Upper lobe of right lung (tissue), 1 donor: Measurements from ENCODE around the gene SQSTM1. TPM values are rescaled to one million over a fixed set of nuclear protein-coding genes. Genes with fewer than 3 reads are reported as not detected.

Source experiments
- ATAC-seq: fragments of 200-7000 bp; cut with Tn5 transposase; one replicate; pipeline ENCODE4 v1.9.1; 2020; ENCODE audit warnings: mild to moderate bottlenecking, moderate library complexity
- DNase-seq: peaks from one replicate; pipeline ENCODE4 v3.0.0-alpha.2; 2020
- H3K27ac ChIP-seq: fragments of 200-600 bp; one replicate; pipeline ENCODE4 v1.8.0; 2022
- H3K27me3 ChIP-seq: fragments of 200-600 bp; one replicate; pipeline ENCODE4 v1.8.0; 2022; ENCODE audit warnings: mild to moderate bottlenecking
- H3K36me3 ChIP-seq: fragments of 200-600 bp; one replicate; pipeline ENCODE4 v1.8.0; 2022
- H3K4me1 ChIP-seq: fragments of 200-600 bp; one replicate; pipeline ENCODE4 v1.8.0; 2022
- H3K4me3 ChIP-seq: fragments of 200-600 bp; one replicate; pipeline ENCODE4 v1.8.0; 2022; ENCODE audit warnings: mild to moderate bottlenecking
- H3K9me3 ChIP-seq: fragments of 200-600 bp; one replicate; pipeline ENCODE4 v1.8.0; 2022
- intact Hi-C: fragments of 100-400 bp; cut with DNase I; formaldehyde crosslinking; loops from one replicate; pipeline ENCODE4 v1.11.0; 2022
- total RNA-seq: library from RNA; stranded (reverse); fragmentation: NEBNext Ultra II Directional; extraction: Animal tissue kit (Norgen Biotek cat#: 25700); gene quantifications from one replicate; pipeline ENCODE4 v1.2.1, GENCODE V29; 2021
- TF ChIP-seq, protein P1 (sequence below): fragments of 200-600 bp; IDR thresholded peaks from one replicate; pipeline ENCODE4 v1.8.0; 2022; ENCODE audit warnings: antibody characterized with exemption
- donor health status: DM: no; HTN: yes; CAD: no; lungs with severe emphysema.

The SQSTM1 gene
- total RNA-seq, 1 donor from 2014 or later = 501 TPM

- H3K4me3 ChIP-seq = no peak overlapping the region
- no peak for DNase-seq
- intact Hi-C loops = no loop called here
- no peak overlapping the region for H3K27ac ChIP-seq
- no peak for ATAC-seq
- TF ChIP-seq, protein P1, sequence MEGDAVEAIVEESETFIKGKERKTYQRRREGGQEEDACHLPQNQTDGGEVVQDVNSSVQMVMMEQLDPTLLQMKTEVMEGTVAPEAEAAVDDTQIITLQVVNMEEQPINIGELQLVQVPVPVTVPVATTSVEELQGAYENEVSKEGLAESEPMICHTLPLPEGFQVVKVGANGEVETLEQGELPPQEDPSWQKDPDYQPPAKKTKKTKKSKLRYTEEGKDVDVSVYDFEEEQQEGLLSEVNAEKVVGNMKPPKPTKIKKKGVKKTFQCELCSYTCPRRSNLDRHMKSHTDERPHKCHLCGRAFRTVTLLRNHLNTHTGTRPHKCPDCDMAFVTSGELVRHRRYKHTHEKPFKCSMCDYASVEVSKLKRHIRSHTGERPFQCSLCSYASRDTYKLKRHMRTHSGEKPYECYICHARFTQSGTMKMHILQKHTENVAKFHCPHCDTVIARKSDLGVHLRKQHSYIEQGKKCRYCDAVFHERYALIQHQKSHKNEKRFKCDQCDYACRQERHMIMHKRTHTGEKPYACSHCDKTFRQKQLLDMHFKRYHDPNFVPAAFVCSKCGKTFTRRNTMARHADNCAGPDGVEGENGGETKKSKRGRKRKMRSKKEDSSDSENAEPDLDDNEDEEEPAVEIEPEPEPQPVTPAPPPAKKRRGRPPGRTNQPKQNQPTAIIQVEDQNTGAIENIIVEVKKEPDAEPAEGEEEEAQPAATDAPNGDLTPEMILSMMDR = no peak
- peaks cover 51% of the 10 kb centered on the region for H3K36me3 ChIP-seq
- peaks cover 2% of the 10 kb centered on the region for H3K4me1 ChIP-seq
- H3K9me3 ChIP-seq = no peaks in the 10 kb centered on the region
- no peaks in the 10 kb centered on the region for H3K27me3 ChIP-seq
Observed at GRCh38 chr5:179862891-179863290, 42.2 kb downstream of the SQSTM1 start.

DNA sequence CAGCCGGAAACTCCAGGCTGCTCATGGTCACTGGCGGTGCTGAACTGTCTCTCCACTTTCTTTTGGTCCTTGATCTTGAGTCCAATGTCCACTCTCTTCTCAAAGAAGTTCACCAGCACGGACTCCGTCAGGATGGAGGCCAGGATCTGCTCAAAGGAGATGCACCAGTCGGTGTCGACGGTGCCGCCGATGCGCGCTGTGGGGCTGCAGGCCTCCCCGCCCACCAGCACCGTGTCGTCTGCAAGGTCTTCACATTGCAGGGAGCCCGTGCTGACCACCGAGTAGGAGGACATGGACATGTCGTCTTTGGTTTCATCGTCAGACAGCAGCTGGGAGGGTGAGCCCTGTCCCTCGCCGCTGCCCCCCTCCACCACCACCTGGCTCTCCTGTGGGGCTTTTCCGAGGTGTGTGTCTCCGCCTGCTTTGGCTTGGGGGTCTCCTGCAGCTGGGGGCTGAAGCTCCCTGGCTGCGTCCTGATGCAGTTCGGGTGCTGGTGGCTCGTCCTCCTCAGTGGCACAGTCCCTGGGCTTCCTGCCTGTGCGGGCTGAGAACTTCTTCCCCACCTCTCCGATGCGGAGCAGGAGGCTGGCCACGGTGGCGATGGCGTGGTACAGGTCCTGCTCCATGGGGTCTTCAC, 42.9 kb downstream of the SQSTM1 start:
- TF ChIP-seq, protein P1 = no peak
- H3K27me3 ChIP-seq = no peaks in the 10 kb centered on the region
- H3K27ac ChIP-seq = no peak overlapping the region
- intact Hi-C loops = no loop called here
- ATAC-seq = no peak
- DNase-seq = no peak
- no peaks in the 10 kb centered on the region for H3K9me3 ChIP-seq
- peaks cover 52% of the 10 kb centered on the region for H3K36me3 ChIP-seq
- no peak overlapping the region for H3K4me3 ChIP-seq
- H3K4me1 ChIP-seq = peaks cover 2% of the 10 kb centered on the region

GRCh38 chr5:179864686-179865085, 44.0 kb downstream of the SQSTM1 start:
- Histone ChIP-seq H3K27me3 (no peaks in the 10 kb centered on the region), H3K36me3 (peaks cover 52% of the 10 kb centered on the region), H3K4me1 (peaks cover 1% of the 10 kb centered on the region), H3K4me3 (no peak overlapping the region), H3K9me3 (no peaks in the 10 kb centered on the region), H3K27ac (no peak overlapping the region)
- ATAC-seq = no peak
- DNase-seq = no peak
- TF ChIP-seq, protein P1 = no peak
- intact Hi-C loops = no loop called here

GRCh38 chr5:179865491-179866240, 45.0 kb downstream of the SQSTM1 start:
- DNase-seq (no peak), ATAC-seq (no peak)
- Histone ChIP-seq H3K36me3 (peaks cover 57% of the 10 kb centered on the region), H3K4me3 (no peak overlapping the region), H3K9me3 (no peaks in the 10 kb centered on the region), H3K27me3 (no peaks in the 10 kb centered on the region), H3K27ac (no peak overlapping the region), H3K4me1 (no peaks in the 10 kb centered on the region)
- intact Hi-C loops = no loop called here
- TF ChIP-seq, protein P1 = no peak

GRCh38 chr5:179866241-179867078, 45.8 kb downstream of the SQSTM1 start:
- Histone ChIP-seq H3K27me3 (no peaks in the 10 kb centered on the region), H3K9me3 (no peaks in the 10 kb centered on the region), H3K4me3 (no peak overlapping the region), H3K4me1 (no peaks in the 10 kb centered on the region), H3K27ac (no peak overlapping the region), H3K36me3 (peaks cover 65% of the 10 kb centered on the region)
- ATAC-seq (no peak), DNase-seq (no peak)
- intact Hi-C loops = no loop called here
- TF ChIP-seq, protein P1 = no peak
